IPS-15b (cell line): ENCODE results near the gene SLC37A2.

Experiments
- H3K27me3 ChIP-seq: one replicate; pipeline ENCODE4 v1.6.1; 2013; ENCODE audit warnings: low read length; ENCODE audit not compliant: control insufficient read depth, insufficient read depth
- H3K36me3 ChIP-seq: one replicate; pipeline ENCODE4 v1.6.1; 2013; ENCODE audit warnings: low read length; ENCODE audit not compliant: control insufficient read depth, insufficient read depth
- H3K4me1 ChIP-seq: one replicate; pipeline ENCODE4 v1.6.1; 2013; ENCODE audit warnings: mild to moderate bottlenecking, low read length; ENCODE audit not compliant: control insufficient read depth, insufficient read depth
- H3K4me3 ChIP-seq: one replicate; pipeline ENCODE4 v1.5.1; 2013; ENCODE audit warnings: low read depth, low read length
- H3K9ac ChIP-seq: one replicate; pipeline ENCODE4 v1.6.1; 2013; ENCODE audit warnings: low read depth, mild to moderate bottlenecking, low read length
- H3K9me3 ChIP-seq: one replicate; pipeline ENCODE4 v1.6.1; 2013; ENCODE audit warnings: mild to moderate bottlenecking, low read length; ENCODE audit not compliant: control insufficient read depth, insufficient read depth

Gene SLC37A2

DNA sequence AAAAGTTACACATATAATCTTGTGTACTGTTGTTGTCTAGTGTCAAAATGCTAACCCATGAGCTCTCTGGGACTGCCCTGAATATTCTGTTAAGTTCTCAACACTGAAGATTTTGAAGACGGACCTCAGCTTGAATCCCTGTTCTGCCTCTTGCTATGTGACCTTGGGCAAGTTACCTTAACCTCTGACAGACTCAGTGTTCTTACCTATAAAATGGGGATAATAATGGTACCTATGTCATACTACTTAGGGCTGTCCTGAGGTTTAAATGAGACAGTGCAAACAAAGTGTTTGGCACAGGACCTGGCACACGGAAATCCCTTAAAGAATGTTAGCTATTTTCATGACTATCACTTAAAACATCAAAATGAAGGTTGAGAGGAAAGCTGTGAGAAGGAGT lies 37.0 kb downstream of the SLC37A2 start:
- Histone ChIP-seq H3K9ac (no peak overlapping the region), H3K27me3 (no peaks in the 10 kb centered on the region), H3K9me3 (no peaks in the 10 kb centered on the region), H3K4me3 (no peak overlapping the region), H3K4me1 (no peaks in the 10 kb centered on the region), H3K36me3 (peaks cover 15% of the 10 kb centered on the region)

DNA sequence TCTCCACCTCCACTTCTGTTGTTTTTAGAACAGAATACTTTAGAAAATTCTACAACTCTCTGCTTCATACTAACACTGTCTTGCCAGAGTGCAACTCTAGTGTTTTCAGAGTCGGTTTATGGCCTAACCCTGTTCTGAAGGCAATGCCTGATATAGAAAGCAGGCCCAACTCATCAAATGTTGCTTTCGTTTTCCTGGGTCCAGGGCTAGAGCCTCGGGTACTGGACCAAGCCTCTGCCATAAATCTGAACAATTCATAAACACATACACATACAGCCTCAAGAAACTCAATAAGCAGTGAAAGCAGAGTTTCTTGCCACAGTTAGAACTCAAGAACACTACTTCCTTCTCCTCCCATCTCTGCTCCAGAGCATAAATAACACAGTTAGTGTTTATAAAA lies 38.5 kb downstream of the SLC37A2 start:
- no peaks in the 10 kb centered on the region for H3K9me3 ChIP-seq
- no peaks in the 10 kb centered on the region for H3K27me3 ChIP-seq
- peaks cover 13% of the 10 kb centered on the region for H3K36me3 ChIP-seq
- no peak overlapping the region for H3K4me3 ChIP-seq
- no peak overlapping the region for H3K9ac ChIP-seq
- no peaks in the 10 kb centered on the region for H3K4me1 ChIP-seq

DNA sequence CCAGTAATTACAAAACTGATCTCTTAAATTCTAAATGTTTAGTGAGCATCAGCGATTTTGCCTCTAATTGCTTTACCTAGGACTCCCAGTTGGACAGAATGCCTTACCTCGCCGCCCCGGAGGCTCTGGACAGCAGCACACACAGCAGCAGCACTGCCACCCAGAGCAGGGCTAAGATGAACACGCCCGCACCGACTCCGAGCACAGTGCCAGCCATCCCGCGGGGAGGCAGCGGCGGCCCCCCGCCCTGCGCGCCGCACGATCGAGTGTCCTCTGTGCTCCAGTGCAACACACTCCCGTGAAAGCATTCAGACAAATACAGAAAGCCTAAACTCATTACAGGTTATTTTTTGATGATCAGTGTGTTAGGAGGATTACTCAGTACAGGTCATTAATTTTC lies 38.9 kb downstream of the SLC37A2 start:
- H3K36me3 ChIP-seq, result peaks cover 13% of the 10 kb centered on the region
- H3K9me3 ChIP-seq, result no peaks in the 10 kb centered on the region
- no peaks in the 10 kb centered on the region for H3K4me1 ChIP-seq
- no peak overlapping the region for H3K4me3 ChIP-seq
- H3K9ac ChIP-seq, result no peak overlapping the region
- H3K27me3 ChIP-seq, result no peaks in the 10 kb centered on the region

- H3K27me3 ChIP-seq, result no peaks in the 10 kb centered on the region
- no peak overlapping the region for H3K9ac ChIP-seq
- H3K9me3 ChIP-seq, result no peaks in the 10 kb centered on the region
- H3K4me1 ChIP-seq, result no peaks in the 10 kb centered on the region
- H3K36me3 ChIP-seq, result peaks cover 13% of the 10 kb centered on the region
- no peak overlapping the region for H3K4me3 ChIP-seq
Observed at GRCh38 chr11:125102510-125102909, 39.4 kb downstream of the SLC37A2 start.

GRCh38 chr11:125105926-125106325 lies 42.8 kb downstream of the SLC37A2 start:
- H3K9ac ChIP-seq, result no peak overlapping the region
- no peak overlapping the region for H3K4me3 ChIP-seq
- H3K27me3 ChIP-seq, result no peaks in the 10 kb centered on the region
- H3K9me3 ChIP-seq, result no peaks in the 10 kb centered on the region
- peaks cover 2% of the 10 kb centered on the region for H3K36me3 ChIP-seq
- peaks cover 3% of the 10 kb centered on the region for H3K4me1 ChIP-seq

DNA sequence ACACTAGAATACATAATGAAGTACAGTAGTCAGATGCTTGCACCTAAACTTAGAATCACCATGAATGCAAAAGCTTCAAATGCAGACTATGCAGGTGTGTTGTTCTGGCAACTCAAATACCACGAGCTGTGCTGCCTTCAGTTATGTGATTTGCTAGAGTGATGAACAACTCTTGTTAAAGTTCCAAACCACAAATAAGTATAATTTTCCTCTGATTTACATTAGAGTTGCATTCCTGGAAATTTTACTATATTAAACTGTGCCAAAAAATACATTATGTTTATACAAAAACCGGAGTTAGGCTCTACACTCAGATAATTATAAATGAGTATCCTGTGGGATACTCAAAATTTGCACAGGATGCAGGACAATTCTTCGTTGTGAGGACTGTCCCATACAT lies 45.4 kb downstream of the SLC37A2 start:
- H3K4me1 ChIP-seq, result peaks cover 3% of the 10 kb centered on the region
- no peaks in the 10 kb centered on the region for H3K36me3 ChIP-seq
- H3K9me3 ChIP-seq, result no peaks in the 10 kb centered on the region
- no peak overlapping the region for H3K9ac ChIP-seq
- H3K27me3 ChIP-seq, result no peaks in the 10 kb centered on the region
- no peak overlapping the region for H3K4me3 ChIP-seq

GRCh38 chr11:125110506-125110905 lies 47.4 kb downstream of the SLC37A2 start:
- Histone ChIP-seq H3K27me3 (no peaks in the 10 kb centered on the region), H3K36me3 (no peaks in the 10 kb centered on the region), H3K4me1 (peaks cover 3% of the 10 kb centered on the region), H3K4me3 (peak overlapping the region; percentile 69), H3K9me3 (no peaks in the 10 kb centered on the region), H3K9ac (peak overlapping the region; percentile 9)

DNA sequence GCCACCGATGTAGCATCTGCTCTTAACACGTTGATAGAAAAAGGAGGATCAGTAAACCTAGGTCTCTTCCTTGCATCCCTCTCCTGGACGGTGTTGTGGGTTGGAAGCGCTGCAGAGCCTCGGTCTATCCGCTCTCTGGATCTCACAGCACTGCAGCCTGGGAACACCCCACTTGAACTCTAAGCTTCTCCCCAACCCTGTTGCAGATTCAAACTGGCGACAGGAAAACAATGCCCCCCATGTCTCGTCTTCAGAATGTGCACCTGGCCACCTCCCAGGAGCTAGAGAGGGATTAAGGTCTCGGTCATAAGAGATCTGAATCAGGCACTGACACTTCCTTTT lies 47.9 kb downstream of the SLC37A2 start:
- Histone ChIP-seq H3K27me3 (no peaks in the 10 kb centered on the region), H3K4me3 (peak overlapping the region; percentile 69), H3K9ac (peak overlapping the region; percentile 9), H3K36me3 (no peaks in the 10 kb centered on the region), H3K9me3 (no peaks in the 10 kb centered on the region), H3K4me1 (peaks cover 3% of the 10 kb centered on the region)

- peak within 1 kb of the TSS; percentile 69 for H3K4me3 ChIP-seq
- no peaks in the 10 kb centered on the region for H3K27me3 ChIP-seq
Observed at GRCh38 chr11:125111343-125112207, 48.5 kb downstream of the SLC37A2 start, which contains the start of gene TMEM218. TSS of gene TMEM218 (minus strand) at chr11:125111626. CDS start at chr11:125102241, 9,385 bp downstream.

GRCh38 chr11:125112208-125112604 lies 49.1 kb downstream of the SLC37A2 start:
- H3K9ac ChIP-seq, result no peak overlapping the region
- H3K4me1 ChIP-seq, result peaks cover 3% of the 10 kb centered on the region
- no peaks in the 10 kb centered on the region for H3K9me3 ChIP-seq
- no peaks in the 10 kb centered on the region for H3K27me3 ChIP-seq
- H3K36me3 ChIP-seq, result no peaks in the 10 kb centered on the region
- peak overlapping the region; percentile 65 for H3K4me3 ChIP-seq

More at GRCh38 chr11:125111343-125112207, 48.5 kb downstream of the SLC37A2 start, which contains the start of gene TMEM218:
- Histone ChIP-seq H3K9ac (peak within 1 kb of the TSS; percentile 9), H3K4me1 (peaks cover 3% of the 10 kb centered on the region), H3K36me3 (no peaks in the 10 kb centered on the region), H3K9me3 (no peaks in the 10 kb centered on the region)

- Histone ChIP-seq H3K4me3 (no peak overlapping the region), H3K9ac (no peak overlapping the region), H3K36me3 (no peaks in the 10 kb centered on the region), H3K9me3 (no peaks in the 10 kb centered on the region), H3K27me3 (no peaks in the 10 kb centered on the region), H3K4me1 (peaks cover 3% of the 10 kb centered on the region)
Observed at GRCh38 chr11:125114518-125114917, 51.4 kb downstream of the SLC37A2 start.

- Histone ChIP-seq H3K4me1 (no peaks in the 10 kb centered on the region), H3K36me3 (no peaks in the 10 kb centered on the region), H3K9ac (no peak overlapping the region), H3K27me3 (peaks cover 20% of the 10 kb centered on the region), H3K9me3 (no peaks in the 10 kb centered on the region), H3K4me3 (no peak overlapping the region)
Observed at GRCh38 chr11:125117429-125117828, 54.3 kb downstream of the SLC37A2 start.
